Ascending aorta (tissue), 2 donors: ENCODE data around the gene KCNIP4. TPM values are rescaled to one million over a fixed set of nuclear protein-coding genes. Genes with fewer than 3 reads are reported as not detected.
"Not testable (repeated sequence)": the region's sequence is repeated elsewhere in the genome, so short reads cannot be mapped to it uniquely, and the experiment has no call there.

Source experiments
- DNase-seq, 2 donors: peaks; one replicate each; pipeline ENCODE4 v3.0.0-alpha.2; 2019; ENCODE audit warnings: low spot score in 2 of 2
- H3K27ac ChIP-seq, 2 donors: fragments of 200-600 bp; sonication (generic); one replicate each; pipeline ENCODE4 v1.5.1; 2016 to 2017; ENCODE audit warnings: mild to moderate bottlenecking in 1 of 2
- H3K27me3 ChIP-seq: fragments of 200-600 bp; sonication (generic); one replicate; pipeline ENCODE4 v1.5.1; 2017
- H3K36me3 ChIP-seq, 2 donors: fragments of 200-600 bp; sonication (generic); one replicate each; pipeline ENCODE4 v1.5.1; 2016
- H3K4me1 ChIP-seq, 2 donors: fragments of 200-600 bp; sonication (generic); one replicate each; pipeline ENCODE4 v1.5.1; 2016 to 2017; ENCODE audit warnings: mild to moderate bottlenecking in 1 of 2
- H3K4me3 ChIP-seq, 2 donors: fragments of 200-600 bp; sonication (generic); one replicate each; pipeline ENCODE4 v1.5.1; 2016 to 2017; ENCODE audit warnings: mild to moderate bottlenecking in 1 of 2
- H3K9me3 ChIP-seq, 2 donors: fragments of 200-600 bp; sonication (generic); one replicate each; pipeline ENCODE4 v1.5.1; 2016
- CTCF ChIP-seq, 3 experiments: fragments of 200-600 bp in 2 of 3; fragments of 450-650 bp in 1 of 3; sonication (generic) in 2 of 3; IDR thresholded peaks; one replicate each; pipeline ENCODE4 v1.5.1; 2016 to 2019; ENCODE audit warnings: antibody characterized with exemption in 3 of 3, mild to moderate bottlenecking in 1 of 3, moderate library complexity in 1 of 3
- intact Hi-C: fragments of 100-400 bp; cut with DNase I; formaldehyde crosslinking; loops from one replicate; pipeline ENCODE4 v1.15.1; 2023
- total RNA-seq: library from RNA; depleted of rRNA; stranded (reverse); fragments of >200 nt; gene quantifications from one replicate; pipeline ENCODE4 v1.1.0, GENCODE V29; 2016

Gene KCNIP4
- total RNA-seq, 1 donor from 2014 or later: not detected

GRCh38 chr4:20754036-20754435 lies 1194.5 kb downstream of the KCNIP4 start:
- TF ChIP-seq CTCF (IDR thresholded peaks at IDR 0.05): no peak
- intact Hi-C loops: no loop called here

DNA sequence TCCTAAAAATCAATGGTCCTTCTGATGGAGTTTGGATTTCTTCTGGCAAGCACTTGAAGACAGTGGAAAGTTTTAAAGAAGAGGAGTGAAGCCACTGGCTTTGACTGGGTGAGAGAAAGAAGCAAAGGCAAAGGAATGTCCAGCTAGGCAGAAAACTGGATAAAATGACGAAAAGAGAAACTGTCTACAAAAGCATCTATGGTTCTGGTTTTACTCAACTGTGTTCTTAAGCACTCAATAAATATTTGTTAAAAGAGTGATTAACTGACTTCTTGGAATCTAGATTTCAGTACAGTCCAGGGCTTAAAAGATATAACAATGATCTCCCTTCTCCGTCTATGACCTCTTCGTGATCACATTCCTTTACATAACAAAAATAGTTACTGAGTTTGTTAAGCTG lies 1195.9 kb downstream of the KCNIP4 start:
- H3K27ac ChIP-seq: no peak overlapping the region
- no peak overlapping the region for H3K4me3 ChIP-seq
- intact Hi-C loops: no loop called here
- H3K9me3 ChIP-seq: no peaks in the 10 kb centered on the region
- no peaks in the 10 kb centered on the region for H3K4me1 ChIP-seq
- no peak for DNase-seq
- H3K27me3 ChIP-seq: no peaks in the 10 kb centered on the region
- TF ChIP-seq CTCF (IDR thresholded peaks at IDR 0.05): no peak
- no peaks in the 10 kb centered on the region for H3K36me3 ChIP-seq

More at GRCh38 chr4:20754036-20754435, 1194.5 kb downstream of the KCNIP4 start:
- Histone ChIP-seq H3K27me3 (no peaks in the 10 kb centered on the region), H3K27ac (no peak overlapping the region), H3K9me3 (no peaks in the 10 kb centered on the region), H3K4me1 (no peaks in the 10 kb centered on the region), H3K4me3 (no peak overlapping the region), H3K36me3 (no peaks in the 10 kb centered on the region)
- DNase-seq: no peak

- H3K4me1 ChIP-seq, DNase-seq, H3K27ac ChIP-seq, H3K36me3 ChIP-seq, intact Hi-C loops, H3K4me3 ChIP-seq, H3K27me3 ChIP-seq: not testable (repeated sequence)
- H3K9me3 ChIP-seq: peaks cover 10 to 39% of the 10 kb centered on the region in 2 donors
Measured at GRCh38 chr4:20746000-20746399, 1202.6 kb downstream of the KCNIP4 start.

- Histone ChIP-seq H3K9me3 (peaks cover 2 to 48% of the 10 kb centered on the region in 2 donors), H3K36me3 (peaks cover 11 to 77% of the 10 kb centered on the region in 2 donors), H3K27ac (no peak overlapping the region), H3K4me3 (no peak overlapping the region), H3K27me3 (no peaks in the 10 kb centered on the region), H3K4me1 (no peaks in the 10 kb centered on the region)
- DNase-seq: no peak
- no peak for TF ChIP-seq CTCF (IDR thresholded peaks at IDR 0.05)
- intact Hi-C loops: no loop called here
Measured at GRCh38 chr4:20735931-20736330, 1212.6 kb downstream of the KCNIP4 start.

GRCh38 chr4:20724915-20725314 lies 1223.7 kb downstream of the KCNIP4 start:
- Histone ChIP-seq H3K36me3 (peaks cover 51 to 72% of the 10 kb centered on the region in 2 donors), H3K4me3 (no peak overlapping the region), H3K27ac (no peak overlapping the region), H3K9me3 (peaks cover 0 to 21% of the 10 kb centered on the region in 2 donors), H3K4me1 (no peaks in the 10 kb centered on the region), H3K27me3 (no peaks in the 10 kb centered on the region)
- no peak for TF ChIP-seq CTCF (IDR thresholded peaks at IDR 0.05)
- intact Hi-C loops: no loop called here
- no peak for DNase-seq

DNA sequence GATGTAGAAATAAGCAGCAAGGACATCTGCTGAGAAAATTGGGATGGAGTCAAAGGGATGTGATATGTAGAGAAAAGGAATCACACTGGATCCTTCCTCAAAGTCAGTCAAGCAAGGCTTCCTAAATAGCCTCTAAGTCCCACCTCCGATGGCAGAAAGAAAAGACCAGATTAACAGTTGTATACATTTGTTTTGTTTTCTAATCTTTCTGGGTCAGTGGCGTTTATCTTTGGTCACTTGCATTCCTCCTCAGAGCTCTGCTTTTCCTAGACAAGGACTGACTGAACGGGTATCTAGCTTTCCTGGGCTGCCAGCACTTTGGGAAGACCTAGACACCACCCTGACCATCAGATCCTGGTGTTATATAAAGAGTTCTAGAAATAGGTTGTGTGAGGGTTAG lies 1225.1 kb downstream of the KCNIP4 start:
- DNase-seq: no peak
- Histone ChIP-seq H3K27me3 (no peaks in the 10 kb centered on the region), H3K4me1 (no peaks in the 10 kb centered on the region), H3K36me3 (peaks cover 56 to 73% of the 10 kb centered on the region in 2 donors), H3K4me3 (no peak overlapping the region), H3K9me3 (peaks cover 0 to 21% of the 10 kb centered on the region in 2 donors), H3K27ac (no peak overlapping the region)
- intact Hi-C loops: no loop called here
- no peak for TF ChIP-seq CTCF (IDR thresholded peaks at IDR 0.05)
